ENCODE results near the gene DAAM2.

DNA sequence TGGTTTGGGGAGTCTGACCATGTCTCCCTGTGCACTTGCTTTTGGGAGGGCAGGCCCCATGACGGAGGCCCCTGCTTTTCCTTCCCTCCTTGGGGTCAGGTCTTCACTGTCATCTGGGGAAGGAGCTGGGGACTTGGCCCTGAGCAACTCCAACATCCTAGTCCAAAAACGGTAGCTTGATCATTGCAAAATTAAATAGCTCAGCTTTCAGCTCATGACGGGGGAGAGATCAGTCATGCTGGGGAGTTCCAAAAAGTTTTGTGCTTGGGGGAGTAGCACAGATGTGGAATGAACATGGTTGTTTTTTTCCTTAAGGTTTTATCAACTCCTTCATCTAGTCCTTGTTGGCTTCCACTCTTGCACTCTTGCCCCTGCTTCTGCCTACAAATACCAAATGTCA lies 81.3 kb downstream of the DAAM2 start:
- TF ChIP-seq, protein P1, sequence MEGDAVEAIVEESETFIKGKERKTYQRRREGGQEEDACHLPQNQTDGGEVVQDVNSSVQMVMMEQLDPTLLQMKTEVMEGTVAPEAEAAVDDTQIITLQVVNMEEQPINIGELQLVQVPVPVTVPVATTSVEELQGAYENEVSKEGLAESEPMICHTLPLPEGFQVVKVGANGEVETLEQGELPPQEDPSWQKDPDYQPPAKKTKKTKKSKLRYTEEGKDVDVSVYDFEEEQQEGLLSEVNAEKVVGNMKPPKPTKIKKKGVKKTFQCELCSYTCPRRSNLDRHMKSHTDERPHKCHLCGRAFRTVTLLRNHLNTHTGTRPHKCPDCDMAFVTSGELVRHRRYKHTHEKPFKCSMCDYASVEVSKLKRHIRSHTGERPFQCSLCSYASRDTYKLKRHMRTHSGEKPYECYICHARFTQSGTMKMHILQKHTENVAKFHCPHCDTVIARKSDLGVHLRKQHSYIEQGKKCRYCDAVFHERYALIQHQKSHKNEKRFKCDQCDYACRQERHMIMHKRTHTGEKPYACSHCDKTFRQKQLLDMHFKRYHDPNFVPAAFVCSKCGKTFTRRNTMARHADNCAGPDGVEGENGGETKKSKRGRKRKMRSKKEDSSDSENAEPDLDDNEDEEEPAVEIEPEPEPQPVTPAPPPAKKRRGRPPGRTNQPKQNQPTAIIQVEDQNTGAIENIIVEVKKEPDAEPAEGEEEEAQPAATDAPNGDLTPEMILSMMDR (optimal IDR thresholded peaks at IDR 0.05 in 1 of 3, IDR thresholded peaks at IDR 0.05 in 1 of 3, conservative IDR thresholded peaks at IDR 0.05 in 1 of 3; ENCODE audit: extremely low read depth in 1 of 3, insufficient read depth in 2 of 3, low read length in 3 of 3), result no peak
- no peak for TF ChIP-seq EZH2 (IDR thresholded peaks at IDR 0.05; ENCODE audit: low read length)
